Neural crest cell (in vitro differentiated cells): ENCODE measurements around the gene ZSCAN1. TPM values are rescaled to one million over a fixed set of nuclear protein-coding genes. Genes with fewer than 3 reads are reported as not detected.

Experiments used
- DNase-seq: peaks from one replicate; pipeline ENCODE4 v3.0.0; 2021; ENCODE audit warnings: low read depth, mixed read lengths, low spot score
- H3K27ac Mint-ChIP-seq: one replicate; pipeline ENCODE4 v1.8.0; 2021; ENCODE audit warnings: mild to moderate bottlenecking, mixed read lengths; ENCODE audit not compliant: unreplicated experiment
- H3K27me3 Mint-ChIP-seq: 2 replicates; pipeline ENCODE4 v1.8.0; 2021; ENCODE audit warnings: low read depth, mild to moderate bottlenecking, mixed read lengths
- H3K36me3 Mint-ChIP-seq: 2 replicates; pipeline ENCODE4 v1.8.0; 2021; ENCODE audit warnings: low read depth, mild to moderate bottlenecking, mixed read lengths
- H3K4me1 Mint-ChIP-seq: 2 replicates; pipeline ENCODE4 v1.8.0; 2021; ENCODE audit warnings: mixed read lengths
- H3K4me3 Mint-ChIP-seq: one replicate; pipeline ENCODE4 v1.8.0; 2021; ENCODE audit warnings: mild to moderate bottlenecking, mixed read lengths
- H3K9me3 Mint-ChIP-seq: 2 replicates; pipeline ENCODE4 v1.8.0; 2021; ENCODE audit warnings: mixed read lengths
- total RNA-seq: library from RNA; stranded (reverse); gene quantifications from 2 replicates; pipeline ENCODE4 v1.2.1, GENCODE V29; 2021
- TF ChIP-seq, protein P1 (sequence below): fragments of 200-600 bp; sonication (generic); conservative IDR thresholded peaks from 2 replicates; pipeline ENCODE4 v1.5.0; 2021; ENCODE audit warnings: antibody characterized with exemption, mild to moderate bottlenecking

The ZSCAN1 gene
- total RNA-seq, 1 donor from 2014 or later: 7.6 TPM

DNA sequence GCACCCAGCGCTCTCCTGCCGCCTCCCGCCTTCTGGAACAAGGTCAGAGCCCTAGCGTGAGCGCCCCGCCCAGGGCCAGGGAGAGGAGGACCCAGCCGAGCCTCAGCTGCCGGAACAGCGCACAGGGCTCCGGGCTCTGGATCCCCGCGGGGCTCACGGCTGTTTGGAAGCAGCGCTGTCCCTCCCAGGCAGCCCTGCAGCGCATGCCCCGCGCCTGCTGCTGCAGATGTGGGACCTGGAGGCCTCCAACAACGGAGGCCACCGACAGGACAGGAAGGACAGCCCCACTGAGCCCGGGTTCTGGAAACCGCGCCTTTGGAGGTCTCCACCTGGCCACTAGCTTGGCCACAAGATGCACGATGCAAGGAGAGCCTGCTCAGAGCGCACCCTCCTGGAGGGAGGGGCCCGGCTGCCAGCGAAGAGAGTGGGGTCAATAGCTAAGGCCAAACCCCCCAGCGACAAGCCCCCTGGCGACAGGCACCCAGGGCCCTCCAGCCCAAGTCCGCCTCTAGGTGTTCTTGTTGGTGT, 51.6 kb downstream of the ZSCAN1 start:
- Mint-ChIP-seq H3K36me3 (peaks cover 46% of the 10 kb centered on the region), H3K27ac (no peak overlapping the region), H3K27me3 (no peaks in the 10 kb centered on the region), H3K9me3 (peaks cover 15% of the 10 kb centered on the region), H3K4me3 (no peak overlapping the region), H3K4me1 (no peaks in the 10 kb centered on the region)
- no peak for DNase-seq
- TF ChIP-seq, protein P1, sequence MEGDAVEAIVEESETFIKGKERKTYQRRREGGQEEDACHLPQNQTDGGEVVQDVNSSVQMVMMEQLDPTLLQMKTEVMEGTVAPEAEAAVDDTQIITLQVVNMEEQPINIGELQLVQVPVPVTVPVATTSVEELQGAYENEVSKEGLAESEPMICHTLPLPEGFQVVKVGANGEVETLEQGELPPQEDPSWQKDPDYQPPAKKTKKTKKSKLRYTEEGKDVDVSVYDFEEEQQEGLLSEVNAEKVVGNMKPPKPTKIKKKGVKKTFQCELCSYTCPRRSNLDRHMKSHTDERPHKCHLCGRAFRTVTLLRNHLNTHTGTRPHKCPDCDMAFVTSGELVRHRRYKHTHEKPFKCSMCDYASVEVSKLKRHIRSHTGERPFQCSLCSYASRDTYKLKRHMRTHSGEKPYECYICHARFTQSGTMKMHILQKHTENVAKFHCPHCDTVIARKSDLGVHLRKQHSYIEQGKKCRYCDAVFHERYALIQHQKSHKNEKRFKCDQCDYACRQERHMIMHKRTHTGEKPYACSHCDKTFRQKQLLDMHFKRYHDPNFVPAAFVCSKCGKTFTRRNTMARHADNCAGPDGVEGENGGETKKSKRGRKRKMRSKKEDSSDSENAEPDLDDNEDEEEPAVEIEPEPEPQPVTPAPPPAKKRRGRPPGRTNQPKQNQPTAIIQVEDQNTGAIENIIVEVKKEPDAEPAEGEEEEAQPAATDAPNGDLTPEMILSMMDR: no peak

DNA sequence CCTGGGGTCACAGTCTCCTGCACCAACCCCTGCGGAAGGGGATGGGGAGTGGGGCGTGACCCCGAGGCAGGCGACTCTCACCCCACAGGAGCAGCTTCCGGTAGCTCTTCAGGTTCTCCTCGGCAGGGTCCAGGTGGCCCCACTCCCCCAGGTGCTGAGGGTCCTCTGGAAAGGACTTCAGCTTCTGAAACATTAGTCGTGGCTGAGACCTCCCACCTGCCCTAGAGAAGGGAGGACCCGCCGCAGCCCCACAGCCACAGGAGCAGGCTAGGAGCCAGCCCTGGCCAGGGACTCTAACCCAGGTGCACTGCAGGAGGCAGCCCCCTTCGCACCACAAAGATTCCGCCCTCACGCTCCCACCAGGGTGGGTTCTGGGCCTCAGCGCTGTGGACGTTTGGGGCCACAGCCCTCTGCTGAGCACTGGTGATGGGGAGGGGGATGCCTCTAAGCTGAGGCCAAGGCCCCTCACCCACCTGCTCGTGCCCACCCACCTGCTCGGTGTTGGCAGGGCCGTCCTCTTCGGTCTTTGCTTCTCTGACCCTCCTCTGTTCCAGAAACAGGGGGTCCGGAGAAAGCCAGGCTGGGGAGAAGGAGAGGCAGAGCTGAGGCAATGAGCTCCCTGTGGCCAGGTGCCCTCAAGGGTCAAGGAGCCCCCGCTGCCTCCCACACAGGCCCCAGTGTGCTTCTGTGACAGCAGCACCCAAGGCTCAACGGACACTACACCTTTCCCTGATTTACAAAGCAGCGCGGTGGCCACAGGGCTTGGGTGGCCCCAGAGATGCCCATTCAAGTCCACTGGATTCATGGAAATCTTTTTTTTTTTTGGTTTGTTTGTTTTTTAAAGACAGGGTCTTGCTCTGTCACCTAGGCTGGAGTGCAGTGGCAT, 53.2 kb downstream of the ZSCAN1 start:
- no peaks in the 10 kb centered on the region for H3K27me3 Mint-ChIP-seq
- no peak overlapping the region for H3K27ac Mint-ChIP-seq
- TF ChIP-seq, protein P1: no peak
- H3K36me3 Mint-ChIP-seq: peaks cover 42% of the 10 kb centered on the region
- DNase-seq: no peak
- no peaks in the 10 kb centered on the region for H3K4me1 Mint-ChIP-seq
- no peak overlapping the region for H3K4me3 Mint-ChIP-seq
- peaks cover 13% of the 10 kb centered on the region for H3K9me3 Mint-ChIP-seq

DNA sequence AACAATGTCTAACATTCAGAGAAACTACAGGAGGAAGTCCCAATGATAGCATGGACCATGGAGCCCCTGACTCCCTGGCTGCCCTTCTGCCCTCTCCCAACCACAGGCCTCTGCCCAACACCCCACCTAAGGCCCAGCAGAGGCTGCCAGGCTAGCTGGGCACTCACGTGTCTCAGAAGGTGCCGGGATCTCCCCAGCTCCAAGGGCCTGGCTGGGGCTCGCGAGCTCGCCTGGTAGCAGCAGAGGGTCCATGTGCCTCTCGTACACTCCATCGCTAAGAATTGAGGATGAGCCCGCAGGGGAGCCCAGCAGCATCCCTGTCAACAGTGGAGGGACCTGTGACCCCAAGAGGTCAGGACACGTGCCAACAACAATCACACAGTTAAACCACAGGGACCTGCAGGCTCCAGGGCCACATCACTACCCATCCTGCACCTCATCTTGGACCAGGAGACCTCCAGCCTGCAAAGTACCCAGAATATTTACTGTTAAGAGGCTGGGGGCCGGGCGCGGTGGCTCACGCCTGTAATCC, 54.8 kb downstream of the ZSCAN1 start:
- TF ChIP-seq, protein P1: no peak
- Mint-ChIP-seq H3K9me3 (peaks cover 10% of the 10 kb centered on the region), H3K27ac (no peak overlapping the region), H3K4me1 (no peaks in the 10 kb centered on the region), H3K4me3 (no peak overlapping the region), H3K36me3 (peaks cover 42% of the 10 kb centered on the region), H3K27me3 (no peaks in the 10 kb centered on the region)
- DNase-seq: no peak

DNA sequence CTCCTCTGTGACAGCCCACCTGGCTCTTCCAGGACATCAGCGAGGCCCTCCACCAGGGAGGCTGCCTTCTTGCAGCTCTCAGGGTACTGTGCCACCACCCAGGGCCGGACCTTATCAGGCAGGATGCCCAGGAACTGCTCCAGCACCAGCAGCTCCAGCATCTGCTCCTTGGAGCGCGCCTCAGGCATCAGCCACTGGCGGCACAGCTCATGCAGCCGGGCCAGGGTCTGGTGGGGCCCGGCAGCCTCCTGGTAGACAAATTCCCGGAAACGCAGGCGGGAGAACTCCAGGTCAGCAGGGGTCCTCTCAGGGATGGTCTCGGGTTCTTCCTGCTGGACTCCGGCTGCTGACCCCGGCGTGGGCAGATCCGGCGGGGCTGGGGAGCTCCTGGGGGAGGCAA, 56.0 kb downstream of the ZSCAN1 start:
- H3K4me1 Mint-ChIP-seq: no peaks in the 10 kb centered on the region
- TF ChIP-seq, protein P1: no peak
- H3K27ac Mint-ChIP-seq: no peak overlapping the region
- H3K36me3 Mint-ChIP-seq: peaks cover 36% of the 10 kb centered on the region
- H3K27me3 Mint-ChIP-seq: no peaks in the 10 kb centered on the region
- peaks cover 5% of the 10 kb centered on the region for H3K9me3 Mint-ChIP-seq
- no peak overlapping the region for H3K4me3 Mint-ChIP-seq
- DNase-seq: no peak

DNA sequence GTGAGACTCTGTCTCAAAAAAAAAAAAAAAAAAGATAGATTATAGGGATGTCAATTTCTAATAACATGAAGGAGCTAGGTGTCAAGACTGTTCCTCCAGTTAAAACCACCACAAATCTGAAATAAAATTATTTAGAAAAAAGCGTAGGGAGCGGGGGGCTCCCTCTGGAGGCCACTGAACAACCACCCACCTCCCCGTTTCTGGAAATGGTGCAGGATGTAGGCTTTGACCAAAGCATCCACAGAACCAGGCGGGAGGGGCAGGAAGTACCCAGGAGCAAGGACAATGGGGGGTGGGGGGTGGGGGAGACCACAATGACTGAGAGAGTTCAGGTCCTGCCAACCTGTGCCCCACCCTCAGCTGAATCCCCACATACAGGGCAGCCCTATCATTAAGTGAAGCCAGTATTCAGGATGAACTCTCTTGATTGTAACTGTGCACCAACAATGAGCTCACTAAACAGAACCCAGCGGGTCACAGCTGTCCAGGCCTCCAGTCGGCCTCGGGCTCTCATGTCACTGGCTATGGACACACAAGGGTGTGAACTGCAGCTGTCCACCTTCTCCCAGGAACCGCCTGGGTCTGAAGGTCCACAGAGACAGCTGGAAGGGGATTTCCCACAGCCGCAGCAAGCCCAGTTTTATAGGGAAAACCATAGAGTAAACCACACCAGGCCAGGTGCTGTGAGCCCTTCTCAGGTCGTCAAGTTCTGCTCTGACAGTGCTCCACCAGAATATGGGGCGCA, 57.6 kb downstream of the ZSCAN1 start:
- H3K27me3 Mint-ChIP-seq: no peaks in the 10 kb centered on the region
- H3K36me3 Mint-ChIP-seq: peaks cover 37% of the 10 kb centered on the region
- no peak for DNase-seq
- H3K4me3 Mint-ChIP-seq: peak overlapping the region; percentile 73
- TF ChIP-seq, protein P1: no peak
- no peaks in the 10 kb centered on the region for H3K4me1 Mint-ChIP-seq
- no peak overlapping the region for H3K27ac Mint-ChIP-seq
- H3K9me3 Mint-ChIP-seq: peaks cover 5% of the 10 kb centered on the region
